ENCODE results near the gene BMF. TPM values are rescaled to one million over a fixed set of nuclear protein-coding genes. Genes with fewer than 3 reads are reported as not detected.
A peak's percentile ranks its signal among the peaks of the same experiment; 100 is the strongest.

Gene BMF
- total and polyA plus RNA-seq, 12 donors, result 1.3 to 12.8 (median 7.1) TPM

GRCh38 chr15:40047415-40048210 lies 61.1 kb downstream of the BMF start:
- Histone ChIP-seq H3K36me3 (replicated peaks in 1 of 2) (no peaks in the 10 kb centered on the region), H3K9me3 (replicated peaks in 1 of 3) (no peaks in the 10 kb centered on the region), H3K4me3 (no peak overlapping the region), H3K4me1 (replicated peaks in 1 of 2) (peaks cover 23 to 33% of the 10 kb centered on the region in 2 donors), H3K27ac (peak overlapping the region; percentile 9 to 87 (median 47)), H3K27me3 (no peaks in the 10 kb centered on the region)
- 46 to 88% (median 53%) methylated on average over 1 to 15 of the region's 15 CpGs for WGBS, 4 donors
- TF ChIP-seq POLR2A (IDR thresholded peaks at IDR 0.05) (peak in 1 of 2 donors; percentile 6), CTCF (IDR thresholded peaks at IDR 0.05) (no peak)
- intact Hi-C loops (cut with DNase I), result loop anchor here (5.0 to 10.0 kb wide), 3 partner anchors 117 to 227 kb away; partner anchors contain the start of gene BUB1B (in 1 of the 2)
- peak in 6 of 7 donors; percentile 60 to 74 (median 64) for DNase-seq

- intact Hi-C loops (cut with DNase I), result loop anchor here (5.0 to 10.0 kb wide), 3 partner anchors 118 to 228 kb away; partner anchors contain the start of gene BUB1B (in 1 of the 2)
- H3K27me3 ChIP-seq, result no peaks in the 10 kb centered on the region
- H3K4me3 ChIP-seq, result no peak overlapping the region
- H3K4me1 ChIP-seq (replicated peaks in 1 of 2), result peaks cover 23 to 33% of the 10 kb centered on the region in 2 donors
- H3K9me3 ChIP-seq (replicated peaks in 1 of 3), result no peaks in the 10 kb centered on the region
- WGBS, 4 donors, result 51 to 80% (median 65%) methylated on average over 4 to 5 of the region's 5 CpGs
- no peaks in the 10 kb centered on the region for H3K36me3 ChIP-seq (replicated peaks in 1 of 2)
- TF ChIP-seq POLR2A (IDR thresholded peaks at IDR 0.05) (no peak), CTCF (IDR thresholded peaks at IDR 0.05) (no peak)
- H3K27ac ChIP-seq, result peak overlapping the region; percentile 9 to 87 (median 47)
- peak in 2 of 7 donors; percentile 24 to 46 for DNase-seq
These were observed 61.8 kb downstream of the BMF start for GRCh38 chr15:40046721-40047414.

GRCh38 chr15:40045572-40046217 lies 63.0 kb downstream of the BMF start:
- intact Hi-C loops (cut with DNase I), result loop anchor here (5.0 to 10.0 kb wide), 3 partner anchors 119 to 229 kb away; partner anchors contain the start of gene BUB1B (in 1 of the 2)
- H3K36me3 ChIP-seq (replicated peaks in 1 of 2), result no peaks in the 10 kb centered on the region
- TF ChIP-seq CTCF (IDR thresholded peaks at IDR 0.05), result no peak
- TF ChIP-seq POLR2A (IDR thresholded peaks at IDR 0.05), result no peak
- peak in 2 of 7 donors; percentile 22 to 52 for DNase-seq
- no peaks in the 10 kb centered on the region for H3K27me3 ChIP-seq
- WGBS, 4 donors, result 81 to 86% (median 85%) methylated on average over 6 of the region's 6 CpGs
- peaks cover 23 to 34% of the 10 kb centered on the region in 2 donors for H3K4me1 ChIP-seq (replicated peaks in 1 of 2)
- no peak overlapping the region for H3K4me3 ChIP-seq
- no peaks in the 10 kb centered on the region for H3K9me3 ChIP-seq (replicated peaks in 1 of 3)
- H3K27ac ChIP-seq, result peak overlapping the region in 1 of 5 donors; percentile 19
